ENCODE results near the gene LEPROT.

DNA sequence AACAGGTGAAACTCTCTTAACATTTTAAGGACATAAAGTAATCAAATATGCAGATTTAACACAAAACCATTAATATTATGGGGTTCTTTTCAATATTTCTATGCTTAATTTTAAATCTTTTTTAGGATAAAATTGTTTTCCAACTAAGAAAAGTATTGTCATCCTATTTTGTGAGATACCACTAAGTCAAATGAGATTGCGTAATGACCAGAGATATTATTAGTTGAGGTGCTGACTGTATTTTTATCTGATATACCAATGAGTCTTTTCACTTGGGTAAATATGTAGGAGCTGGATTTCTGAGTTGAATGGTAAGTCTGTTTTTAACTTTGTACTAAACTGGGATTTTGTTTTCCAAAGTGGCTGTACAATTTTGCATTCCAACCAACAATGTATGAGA, 25.4 kb downstream of the LEPROT start:
- TF ChIP-seq, protein P1, sequence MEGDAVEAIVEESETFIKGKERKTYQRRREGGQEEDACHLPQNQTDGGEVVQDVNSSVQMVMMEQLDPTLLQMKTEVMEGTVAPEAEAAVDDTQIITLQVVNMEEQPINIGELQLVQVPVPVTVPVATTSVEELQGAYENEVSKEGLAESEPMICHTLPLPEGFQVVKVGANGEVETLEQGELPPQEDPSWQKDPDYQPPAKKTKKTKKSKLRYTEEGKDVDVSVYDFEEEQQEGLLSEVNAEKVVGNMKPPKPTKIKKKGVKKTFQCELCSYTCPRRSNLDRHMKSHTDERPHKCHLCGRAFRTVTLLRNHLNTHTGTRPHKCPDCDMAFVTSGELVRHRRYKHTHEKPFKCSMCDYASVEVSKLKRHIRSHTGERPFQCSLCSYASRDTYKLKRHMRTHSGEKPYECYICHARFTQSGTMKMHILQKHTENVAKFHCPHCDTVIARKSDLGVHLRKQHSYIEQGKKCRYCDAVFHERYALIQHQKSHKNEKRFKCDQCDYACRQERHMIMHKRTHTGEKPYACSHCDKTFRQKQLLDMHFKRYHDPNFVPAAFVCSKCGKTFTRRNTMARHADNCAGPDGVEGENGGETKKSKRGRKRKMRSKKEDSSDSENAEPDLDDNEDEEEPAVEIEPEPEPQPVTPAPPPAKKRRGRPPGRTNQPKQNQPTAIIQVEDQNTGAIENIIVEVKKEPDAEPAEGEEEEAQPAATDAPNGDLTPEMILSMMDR (IDR thresholded peaks at IDR 0.05; ENCODE audit: borderline replicate concordance, extremely low read depth, low read length, poor library complexity, severe bottlenecking): no peak
- no peak for TF ChIP-seq EZH2 (IDR thresholded peaks at IDR 0.05; ENCODE audit: borderline replicate concordance, low read depth, low read length, severe bottlenecking)

Measured in DND-41 (cell line).